ENCODE results near the gene ASB3. TPM values are rescaled to one million over a fixed set of nuclear protein-coding genes. Genes with fewer than 3 reads are reported as not detected.

Gene ASB3
- total and polyA plus RNA-seq, 9 of the 15 experiments (the other 6 are each of a cell fraction or from before 2014, with no cell fraction given) = 13.6 to 35.3 (median 18.7) TPM

DNA sequence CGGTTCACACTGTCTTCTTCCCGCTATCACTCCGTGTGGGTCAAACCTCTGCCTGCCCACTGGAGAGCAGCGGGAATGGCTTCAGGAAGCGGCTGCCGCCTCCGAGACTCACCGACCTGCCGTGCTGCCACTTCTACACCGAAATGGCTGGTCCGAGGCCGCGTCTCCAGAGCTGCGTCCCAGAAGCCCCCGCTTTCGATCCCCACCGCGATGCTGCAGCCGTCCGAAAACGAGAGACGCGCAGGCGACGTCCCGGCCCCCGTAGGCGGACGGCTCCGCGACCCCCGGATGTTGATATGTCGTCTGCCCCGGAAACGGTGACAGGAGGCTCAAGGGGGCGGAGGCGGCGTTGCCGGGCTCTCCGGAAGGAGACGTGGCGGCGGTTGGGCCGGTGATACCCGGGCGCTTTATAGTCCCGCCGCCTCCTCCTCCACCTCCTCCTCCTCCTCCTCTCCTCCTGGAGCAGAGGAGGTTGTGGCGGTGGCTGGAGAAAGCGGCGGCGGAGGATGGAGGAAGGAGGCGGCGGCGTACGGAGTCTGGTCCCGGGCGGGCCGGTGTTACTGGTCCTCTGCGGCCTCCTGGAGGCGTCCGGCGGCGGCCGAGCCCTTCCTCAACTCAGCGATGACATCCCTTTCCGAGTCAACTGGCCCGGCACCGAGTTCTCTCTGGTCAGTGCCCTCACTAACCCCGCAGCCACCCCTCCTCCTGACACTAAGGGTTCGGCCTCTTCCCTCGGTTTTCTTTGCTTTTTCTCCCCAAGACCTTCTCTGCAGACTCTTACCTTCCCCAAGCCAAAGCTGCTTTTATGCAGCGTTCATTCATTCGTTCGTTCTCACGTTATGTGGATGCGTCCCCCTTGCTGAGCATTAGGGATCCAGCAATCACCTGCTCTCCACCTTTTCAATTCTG lies at the start of gene ASB3, which contains the start of gene ERLEC1 (continued):
- TF ChIP-seq, protein P1, sequence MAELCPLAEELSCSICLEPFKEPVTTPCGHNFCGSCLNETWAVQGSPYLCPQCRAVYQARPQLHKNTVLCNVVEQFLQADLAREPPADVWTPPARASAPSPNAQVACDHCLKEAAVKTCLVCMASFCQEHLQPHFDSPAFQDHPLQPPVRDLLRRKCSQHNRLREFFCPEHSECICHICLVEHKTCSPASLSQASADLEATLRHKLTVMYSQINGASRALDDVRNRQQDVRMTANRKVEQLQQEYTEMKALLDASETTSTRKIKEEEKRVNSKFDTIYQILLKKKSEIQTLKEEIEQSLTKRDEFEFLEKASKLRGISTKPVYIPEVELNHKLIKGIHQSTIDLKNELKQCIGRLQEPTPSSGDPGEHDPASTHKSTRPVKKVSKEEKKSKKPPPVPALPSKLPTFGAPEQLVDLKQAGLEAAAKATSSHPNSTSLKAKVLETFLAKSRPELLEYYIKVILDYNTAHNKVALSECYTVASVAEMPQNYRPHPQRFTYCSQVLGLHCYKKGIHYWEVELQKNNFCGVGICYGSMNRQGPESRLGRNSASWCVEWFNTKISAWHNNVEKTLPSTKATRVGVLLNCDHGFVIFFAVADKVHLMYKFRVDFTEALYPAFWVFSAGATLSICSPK (IDR thresholded peaks at IDR 0.05; ENCODE audit: borderline replicate concordance) = no peak
- TF ChIP-seq JUNB (CRISPR knock-in tag; conservative IDR thresholded peaks at IDR 0.05) (no peak), YY1 (IDR thresholded peaks at IDR 0.05; ENCODE audit: borderline replicate concordance in 1 of 3, control insufficient read depth in 1 of 3, extremely low read depth in 1 of 3, insufficient read depth in 3 of 3, insufficient read length in 1 of 3, insufficient replicate concordance in 2 of 3, low read depth in 1 of 3, low read length in 2 of 3) (peak in 2 of 3 experiments; percentile 58 to 68), PHB2 (IDR thresholded peaks at IDR 0.05; ENCODE audit: low read depth) (no peak), STAT5A (IDR thresholded peaks at IDR 0.05; ENCODE audit: borderline replicate concordance, low read length) (no peak), MTF1 (CRISPR knock-in tag; IDR thresholded peaks at IDR 0.05; ENCODE audit: borderline replicate concordance) (no peak), STAT5B (CRISPR knock-in tag; IDR thresholded peaks at IDR 0.05) (no peak), CBFA2T3 (IDR thresholded peaks at IDR 0.05) (no peak), ZNF263 (CRISPR knock-in tag; IDR thresholded peaks at IDR 0.05; ENCODE audit: borderline replicate concordance) (no peak; the same call in 1 of the 2 replicates), MXI1 (IDR thresholded peaks at IDR 0.05; ENCODE audit: low read depth, low read length) (no peak), E2F3 (CRISPR knock-in tag; IDR thresholded peaks at IDR 0.05) (no peak), POLR2G (IDR thresholded peaks at IDR 0.05; ENCODE audit: low read depth, low read length) (peak; percentile 96), ZNF584 (CRISPR knock-in tag; IDR thresholded peaks at IDR 0.05; ENCODE audit: low read depth) (peak; percentile 0; the same call in 1 of the 2 replicates)
- TF ChIP-seq, protein P2, sequence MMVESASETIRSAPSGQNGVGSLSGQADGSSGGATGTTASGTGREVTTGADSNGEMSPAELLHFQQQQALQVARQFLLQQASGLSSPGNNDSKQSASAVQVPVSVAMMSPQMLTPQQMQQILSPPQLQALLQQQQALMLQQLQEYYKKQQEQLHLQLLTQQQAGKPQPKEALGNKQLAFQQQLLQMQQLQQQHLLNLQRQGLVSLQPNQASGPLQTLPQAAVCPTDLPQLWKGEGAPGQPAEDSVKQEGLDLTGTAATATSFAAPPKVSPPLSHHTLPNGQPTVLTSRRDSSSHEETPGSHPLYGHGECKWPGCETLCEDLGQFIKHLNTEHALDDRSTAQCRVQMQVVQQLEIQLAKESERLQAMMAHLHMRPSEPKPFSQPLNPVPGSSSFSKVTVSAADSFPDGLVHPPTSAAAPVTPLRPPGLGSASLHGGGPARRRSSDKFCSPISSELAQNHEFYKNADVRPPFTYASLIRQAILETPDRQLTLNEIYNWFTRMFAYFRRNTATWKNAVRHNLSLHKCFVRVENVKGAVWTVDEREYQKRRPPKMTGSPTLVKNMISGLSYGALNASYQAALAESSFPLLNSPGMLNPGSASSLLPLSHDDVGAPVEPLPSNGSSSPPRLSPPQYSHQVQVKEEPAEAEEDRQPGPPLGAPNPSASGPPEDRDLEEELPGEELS (CRISPR knock-in tag; IDR thresholded peaks at IDR 0.05; ENCODE audit: borderline replicate concordance) = 0 out of 2 replicates have a peak, but pooled peaks have one; percentile 56
- TF ChIP-seq, protein P3, sequence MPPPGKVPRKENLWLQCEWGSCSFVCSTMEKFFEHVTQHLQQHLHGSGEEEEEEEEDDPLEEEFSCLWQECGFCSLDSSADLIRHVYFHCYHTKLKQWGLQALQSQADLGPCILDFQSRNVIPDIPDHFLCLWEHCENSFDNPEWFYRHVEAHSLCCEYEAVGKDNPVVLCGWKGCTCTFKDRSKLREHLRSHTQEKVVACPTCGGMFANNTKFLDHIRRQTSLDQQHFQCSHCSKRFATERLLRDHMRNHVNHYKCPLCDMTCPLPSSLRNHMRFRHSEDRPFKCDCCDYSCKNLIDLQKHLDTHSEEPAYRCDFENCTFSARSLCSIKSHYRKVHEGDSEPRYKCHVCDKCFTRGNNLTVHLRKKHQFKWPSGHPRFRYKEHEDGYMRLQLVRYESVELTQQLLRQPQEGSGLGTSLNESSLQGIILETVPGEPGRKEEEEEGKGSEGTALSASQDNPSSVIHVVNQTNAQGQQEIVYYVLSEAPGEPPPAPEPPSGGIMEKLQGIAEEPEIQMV (tag; conservative IDR thresholded peaks at IDR 0.05; ENCODE audit: low read depth) = no peak
- TF ChIP-seq, protein P4, sequence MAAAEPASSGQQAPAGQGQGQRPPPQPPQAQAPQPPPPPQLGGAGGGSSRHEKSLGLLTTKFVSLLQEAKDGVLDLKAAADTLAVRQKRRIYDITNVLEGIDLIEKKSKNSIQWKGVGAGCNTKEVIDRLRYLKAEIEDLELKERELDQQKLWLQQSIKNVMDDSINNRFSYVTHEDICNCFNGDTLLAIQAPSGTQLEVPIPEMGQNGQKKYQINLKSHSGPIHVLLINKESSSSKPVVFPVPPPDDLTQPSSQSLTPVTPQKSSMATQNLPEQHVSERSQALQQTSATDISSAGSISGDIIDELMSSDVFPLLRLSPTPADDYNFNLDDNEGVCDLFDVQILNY (CRISPR knock-in tag; IDR thresholded peaks at IDR 0.05) = no peak
- TF ChIP-seq, protein P5, sequence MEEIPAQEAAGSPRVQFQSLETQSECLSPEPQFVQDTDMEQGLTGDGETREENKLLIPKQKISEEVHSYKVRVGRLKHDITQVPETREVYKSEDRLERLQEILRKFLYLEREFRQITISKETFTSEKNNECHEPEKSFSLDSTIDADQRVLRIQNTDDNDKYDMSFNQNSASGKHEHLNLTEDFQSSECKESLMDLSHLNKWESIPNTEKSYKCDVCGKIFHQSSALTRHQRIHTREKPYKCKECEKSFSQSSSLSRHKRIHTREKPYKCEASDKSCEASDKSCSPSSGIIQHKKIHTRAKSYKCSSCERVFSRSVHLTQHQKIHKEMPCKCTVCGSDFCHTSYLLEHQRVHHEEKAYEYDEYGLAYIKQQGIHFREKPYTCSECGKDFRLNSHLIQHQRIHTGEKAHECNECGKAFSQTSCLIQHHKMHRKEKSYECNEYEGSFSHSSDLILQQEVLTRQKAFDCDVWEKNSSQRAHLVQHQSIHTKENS (CRISPR knock-in tag; IDR thresholded peaks at IDR 0.05) = no peak
